DND-41 (cell line): ENCODE measurements around the gene RGMB.

Experiments used
- ATAC-seq: fragments of 200-7000 bp; cut with Tn5 transposase; 3 replicates; pipeline ENCODE4 v1.9.1; 2021; ENCODE audit warnings: low read depth; ENCODE audit not compliant: insufficient read depth
- DNase-seq: peaks from one replicate; pipeline ENCODE4 v3.0.0-alpha.2; 2020
- H2AFZ ChIP-seq: 2 replicates; pipeline ENCODE4 v1.6.0; 2012; ENCODE audit warnings: low read depth, low read length
- H3K27ac ChIP-seq: 2 replicates; pipeline ENCODE4 v1.5.1; 2012; ENCODE audit warnings: low read length, inconsistent platforms
- H3K27me3 ChIP-seq: fragments of 200-600 bp; sonication (generic); 2 replicates; pipeline ENCODE4 v1.6.0; 2012; ENCODE audit warnings: low read length, mild to moderate bottlenecking, inconsistent platforms; ENCODE audit not compliant: insufficient read depth, poor library complexity
- H3K36me3 ChIP-seq: 2 replicates; pipeline ENCODE4 v1.5.1; 2012; ENCODE audit warnings: low read length, inconsistent platforms; ENCODE audit not compliant: insufficient read depth
- H3K4me1 ChIP-seq: 2 replicates; pipeline ENCODE4 v1.5.1; 2012; ENCODE audit warnings: mild to moderate bottlenecking, low read length; ENCODE audit not compliant: insufficient read depth
- H3K4me2 ChIP-seq: 2 replicates; pipeline ENCODE4 v1.6.0; 2012; ENCODE audit warnings: mild to moderate bottlenecking, moderate library complexity, low read length, inconsistent platforms; ENCODE audit not compliant: insufficient read depth
- H3K4me3 ChIP-seq, 2 experiments: fragments of 200-600 bp in 1 of 2; shearing (Covaris generic) in 1 of 2; 2 replicates each; pipeline ENCODE4 v1.5.1; 2012 to 2016; ENCODE audit warnings: inconsistent platforms in 2 of 2, low read length in 2 of 2, mild to moderate bottlenecking in 2 of 2, low read depth in 1 of 2, moderate library complexity in 1 of 2
- H3K79me2 ChIP-seq: 2 replicates; pipeline ENCODE4 v1.6.0; 2012; ENCODE audit warnings: low read length, inconsistent platforms; ENCODE audit not compliant: insufficient read depth
- H3K9ac ChIP-seq: 2 replicates; pipeline ENCODE4 v1.6.0; 2012; ENCODE audit warnings: low read depth, mild to moderate bottlenecking, inconsistent platforms, low read length, moderate library complexity
- H3K9me3 ChIP-seq: 2 replicates; pipeline ENCODE4 v1.5.1; 2012; ENCODE audit warnings: low read length, moderate library complexity, mild to moderate bottlenecking, inconsistent platforms; ENCODE audit not compliant: insufficient read depth, severe bottlenecking
- H4K20me1 ChIP-seq: 2 replicates; pipeline ENCODE4 v1.6.0; 2012; ENCODE audit warnings: low read length; ENCODE audit not compliant: insufficient read depth
- CTCF ChIP-seq: IDR thresholded peaks from 2 replicates; pipeline ENCODE4 v1.5.1; 2012; ENCODE audit warnings: borderline replicate concordance, low read length, moderate library complexity, mild to moderate bottlenecking; ENCODE audit not compliant: poor library complexity, severe bottlenecking; ENCODE audit errors: extremely low read depth
- EZH2 ChIP-seq: IDR thresholded peaks from 3 replicates; pipeline ENCODE4 v1.6.1; 2012; ENCODE audit warnings: borderline replicate concordance, low read depth, mild to moderate bottlenecking, moderate library complexity, low read length, inconsistent platforms; ENCODE audit not compliant: severe bottlenecking

The RGMB gene

GRCh38 chr5:98770209-98770910 is 3.1 kb upstream of the RGMB start:
- DNase-seq (no peak), ATAC-seq (peak; percentile 27; the same call in 1 of the 3 replicates)
- Histone ChIP-seq H3K4me2 (peak overlapping the region; percentile 69), H3K79me2 (no peaks in the 10 kb centered on the region), H3K27me3 (peaks cover 44% of the 10 kb centered on the region), H2AFZ (peak overlapping the region; percentile 58), H3K4me1 (peaks cover 28% of the 10 kb centered on the region), H3K4me3 (peak overlapping the region; percentile 6 to 47; a peak in 3 of 4 replicates), H3K9me3 (no peaks in the 10 kb centered on the region), H3K9ac (peak overlapping the region; percentile 34), H3K36me3 (no peaks in the 10 kb centered on the region), H4K20me1 (no peaks in the 10 kb centered on the region), H3K27ac (0 out of 2 replicates have a peak overlapping the region, but pooled peaks have one; percentile 4)
- TF ChIP-seq CTCF, result no peak
- no peak for TF ChIP-seq EZH2

GRCh38 chr5:98770911-98771322 is 2.5 kb upstream of the RGMB start:
- Histone ChIP-seq H3K4me1 (peaks cover 28% of the 10 kb centered on the region), H3K27ac (0 out of 2 replicates have a peak overlapping the region, but pooled peaks have one; percentile 4), H3K9ac (peak overlapping the region; percentile 34), H4K20me1 (no peaks in the 10 kb centered on the region), H2AFZ (peak overlapping the region; percentile 58), H3K4me2 (peak overlapping the region; percentile 69), H3K4me3 (peak overlapping the region; percentile 6 to 47; a peak in 3 of 4 replicates), H3K79me2 (no peaks in the 10 kb centered on the region), H3K27me3 (peaks cover 47% of the 10 kb centered on the region), H3K9me3 (no peaks in the 10 kb centered on the region), H3K36me3 (no peaks in the 10 kb centered on the region)
- TF ChIP-seq CTCF (no peak), EZH2 (peak; percentile 48)
- no peak for DNase-seq
- no peak for ATAC-seq

GRCh38 chr5:98771382-98772109 is 1.9 kb upstream of the RGMB start:
- no peaks in the 10 kb centered on the region for H3K9me3 ChIP-seq
- H3K36me3 ChIP-seq, result no peaks in the 10 kb centered on the region
- peak overlapping the region; percentile 69 for H3K4me2 ChIP-seq
- peak overlapping the region; percentile 58 for H2AFZ ChIP-seq
- ATAC-seq, result peak; percentile 62
- peak; percentile 18 for TF ChIP-seq EZH2
- peak; percentile 83 for TF ChIP-seq CTCF
- peak overlapping the region; percentile 34 for H3K9ac ChIP-seq
- peaks cover 47% of the 10 kb centered on the region for H3K27me3 ChIP-seq
- H3K79me2 ChIP-seq, result no peaks in the 10 kb centered on the region
- no peaks in the 10 kb centered on the region for H4K20me1 ChIP-seq
- DNase-seq, result peak; percentile 59
- peaks cover 28% of the 10 kb centered on the region for H3K4me1 ChIP-seq
- H3K27ac ChIP-seq, result no peak overlapping the region
- peak overlapping the region in 1 of 2 experiments; percentile 47; a peak in 2 of 4 replicates for H3K4me3 ChIP-seq
